HAP-1 (cell line): ENCODE measurements around the gene BRIX1.
"Not testable (repeated sequence)": the region's sequence is repeated elsewhere in the genome, so short reads cannot be mapped to it uniquely, and the experiment has no call there.

ENCODE experiments used
- DNase-seq, 2 experiments: peaks; one replicate each; pipeline ENCODE4 v3.0.0-alpha.2; 2016 to 2020; ENCODE audit warnings: low spot score in 2 of 2
- H3K27me3 ChIP-seq: fragments of 250-450 bp; sonication (Bioruptor Pico); 2 replicates; pipeline ENCODE4 v1.5.1; 2020; ENCODE audit warnings: low read depth, mild to moderate bottlenecking, moderate library complexity
- H3K36me3 ChIP-seq: fragments of 250-450 bp; sonication (Bioruptor Pico); replicated peaks from 2 replicates; pipeline ENCODE4 v1.5.1; 2020; ENCODE audit warnings: mild to moderate bottlenecking
- H3K4me1 ChIP-seq: fragments of 250-450 bp; sonication (Bioruptor Pico); 2 replicates; pipeline ENCODE4 v1.5.1; 2020; ENCODE audit warnings: mild to moderate bottlenecking
- H3K4me3 ChIP-seq: fragments of 250-450 bp; sonication (Bioruptor Pico); 2 replicates; pipeline ENCODE4 v1.5.1; 2020; ENCODE audit warnings: mild to moderate bottlenecking, moderate library complexity
- H3K9me3 ChIP-seq: fragments of 250-450 bp; sonication (Bioruptor Pico); 2 replicates; pipeline ENCODE4 v1.5.1; 2020; ENCODE audit warnings: mild to moderate bottlenecking, moderate library complexity
- in situ Hi-C: fragments of 300-500 bp; cut with MboI; formaldehyde crosslinking; loops from 3 replicates; pipeline ENCODE4 v1.14.3; 2020; ENCODE audit warnings: low sequenced_read_pairs, inconsistent platforms, mixed read lengths

Gene BRIX1

DNA sequence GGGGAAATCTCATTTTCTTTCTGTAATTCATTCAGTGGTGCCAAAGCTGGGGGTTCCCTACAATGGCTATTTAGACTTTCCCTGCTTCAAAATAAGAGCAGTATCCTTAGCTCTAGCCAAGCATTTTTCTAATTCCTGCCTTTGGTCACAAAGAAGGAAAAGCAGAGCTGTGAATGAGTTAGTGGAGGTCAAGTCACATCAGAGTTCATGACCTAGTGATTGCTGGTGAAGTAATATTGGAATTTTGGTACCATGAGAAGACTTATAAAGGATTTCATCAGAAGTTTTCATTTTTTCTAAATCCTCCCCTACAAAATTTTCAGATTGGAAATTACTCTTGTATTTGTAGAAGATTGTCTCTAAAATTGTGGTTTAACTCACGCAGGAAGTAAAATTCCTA is 41.8 kb downstream of the BRIX1 start:
- Histone ChIP-seq H3K4me1 (peaks cover 3% of the 10 kb centered on the region; the same call in 1 of the 2 replicates), H3K9me3 (no peaks in the 10 kb centered on the region), H3K27me3 (no peaks in the 10 kb centered on the region), H3K36me3 (peaks cover 9% of the 10 kb centered on the region), H3K4me3 (no peak overlapping the region)
- DNase-seq = no peak
- in situ Hi-C loops = no loop called here

DNA sequence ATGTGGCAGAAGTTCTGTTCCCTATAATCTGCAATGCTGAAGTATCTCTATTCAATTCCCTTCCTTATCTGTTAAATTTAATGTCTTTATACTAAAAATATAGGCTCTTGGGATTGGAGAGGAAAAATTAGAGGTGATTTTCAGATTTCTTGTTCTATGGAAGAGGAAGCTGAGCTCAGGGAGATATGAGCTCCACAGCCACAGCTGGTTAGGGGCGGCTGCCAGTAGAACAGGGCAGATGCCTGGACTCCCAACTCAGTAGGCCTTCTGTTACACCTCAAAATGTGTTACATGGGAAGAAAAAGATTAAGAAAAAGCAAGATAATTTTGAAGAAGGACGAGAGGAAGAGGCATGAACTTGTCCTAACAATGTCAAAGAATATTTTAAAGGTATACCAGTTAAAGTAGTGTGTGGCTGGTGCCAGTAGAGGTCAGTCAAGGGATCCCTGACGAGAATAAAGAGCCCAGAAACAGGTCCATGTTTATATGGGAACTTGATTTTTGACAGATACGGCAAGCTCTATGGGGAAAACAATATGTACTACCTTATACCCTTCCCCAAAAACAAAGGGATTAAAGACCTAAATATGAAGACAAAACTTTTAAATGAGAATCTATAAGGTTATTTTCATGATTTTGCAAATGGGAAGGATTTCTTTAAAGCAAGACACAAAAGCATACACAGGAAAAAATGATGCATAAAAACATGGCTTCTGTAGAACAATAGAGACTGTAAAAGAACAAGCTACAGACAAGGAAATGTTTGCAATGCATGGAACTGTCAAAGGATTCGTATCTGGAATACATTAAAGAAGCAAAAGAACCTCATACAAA is 42.6 kb downstream of the BRIX1 start:
- in situ Hi-C loops = no loop called here
- H3K9me3 ChIP-seq = no peaks in the 10 kb centered on the region
- peak; percentile 56 to 59 for DNase-seq

DNA sequence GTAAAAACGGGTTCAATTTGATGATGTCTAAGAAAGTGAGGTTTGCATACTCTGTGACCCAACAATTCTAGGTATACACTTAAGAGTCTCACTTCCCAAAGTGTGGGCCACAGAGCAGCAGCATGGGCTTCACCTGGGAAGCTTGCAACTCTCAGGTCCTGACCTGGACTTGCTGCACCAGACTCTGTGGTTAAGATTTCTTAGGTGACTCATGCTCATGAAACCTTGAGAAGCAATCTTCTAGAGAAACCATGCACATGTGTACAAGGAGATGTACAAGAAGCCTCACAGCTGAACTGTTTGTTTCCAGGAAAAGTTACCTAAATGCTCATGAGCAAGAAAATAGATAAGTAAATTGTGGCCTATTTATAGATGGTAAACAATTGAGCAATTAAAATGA is 43.8 kb downstream of the BRIX1 start:
- no peak for DNase-seq
- H3K4me1 ChIP-seq = peaks cover 3% of the 10 kb centered on the region; the same call in 1 of the 2 replicates
- H3K27me3 ChIP-seq = peaks cover 4% of the 10 kb centered on the region; the same call in 1 of the 2 replicates
- in situ Hi-C loops = no loop called here
- H3K9me3 ChIP-seq = no peaks in the 10 kb centered on the region
- no peak overlapping the region for H3K4me3 ChIP-seq
- H3K36me3 ChIP-seq = peaks cover 1% of the 10 kb centered on the region; the same call in 1 of the 2 replicates

More for the DNA sequence above, 42.6 kb downstream of the BRIX1 start:
- H3K4me1 ChIP-seq = peaks cover 3% of the 10 kb centered on the region; the same call in 1 of the 2 replicates
- peaks cover 2% of the 10 kb centered on the region; the same call in 1 of the 2 replicates for H3K27me3 ChIP-seq
- peaks cover 7% of the 10 kb centered on the region; the same call in 1 of the 2 replicates for H3K36me3 ChIP-seq
- no peak overlapping the region for H3K4me3 ChIP-seq

DNA sequence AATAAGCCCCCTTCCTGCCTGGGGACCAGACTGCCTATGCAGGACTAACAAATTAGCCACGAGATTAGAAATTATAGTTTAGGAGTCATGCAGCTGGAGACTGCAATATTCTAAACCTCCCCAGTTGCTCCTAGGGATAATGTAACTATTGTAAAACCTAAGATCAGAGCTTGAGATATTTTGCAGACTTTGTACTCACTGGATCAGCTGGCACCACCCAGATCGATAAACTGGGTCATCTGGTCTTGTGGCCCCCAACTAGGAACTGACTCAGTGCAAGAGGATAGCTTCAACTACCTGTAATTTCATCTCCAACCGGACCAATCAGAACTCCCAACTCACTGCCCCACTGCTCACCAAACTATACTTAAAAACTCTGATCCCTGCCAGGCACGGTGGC is 52.0 kb downstream of the BRIX1 start:
- no peak for DNase-seq
- Histone ChIP-seq H3K36me3 (no peaks in the 10 kb centered on the region), H3K4me1 (no peaks in the 10 kb centered on the region), H3K4me3 (no peak overlapping the region), H3K9me3 (no peaks in the 10 kb centered on the region), H3K27me3 (peaks cover 4% of the 10 kb centered on the region; the same call in 1 of the 2 replicates)
- in situ Hi-C loops = no loop called here

DNA sequence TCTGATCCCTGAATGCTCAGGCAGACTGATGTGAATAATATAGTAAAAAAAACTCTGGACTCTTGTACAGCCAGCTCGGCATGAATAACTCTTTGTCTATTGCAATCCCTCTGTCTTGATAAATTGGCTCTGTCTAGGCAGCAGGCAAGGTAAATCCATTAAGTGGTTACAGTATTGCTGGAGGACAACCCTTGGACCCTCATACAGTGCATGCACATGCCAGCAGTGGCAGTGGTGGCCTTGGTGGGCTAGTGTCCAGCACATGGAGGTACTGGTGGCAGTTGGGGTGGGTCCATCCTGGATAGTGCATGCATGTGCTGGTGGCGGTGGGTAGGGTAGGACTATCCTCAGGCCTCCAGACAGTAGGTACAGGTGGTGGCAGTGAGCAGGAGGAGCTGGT is 52.7 kb downstream of the BRIX1 start:
- Histone ChIP-seq H3K27me3 (peaks cover under 1% of the 10 kb centered on the region; the same call in 1 of the 2 replicates), H3K4me3 (no peak overlapping the region), H3K4me1 (no peaks in the 10 kb centered on the region), H3K9me3 (no peaks in the 10 kb centered on the region), H3K36me3 (no peaks in the 10 kb centered on the region)
- in situ Hi-C loops = no loop called here
- DNase-seq = no peak

DNA sequence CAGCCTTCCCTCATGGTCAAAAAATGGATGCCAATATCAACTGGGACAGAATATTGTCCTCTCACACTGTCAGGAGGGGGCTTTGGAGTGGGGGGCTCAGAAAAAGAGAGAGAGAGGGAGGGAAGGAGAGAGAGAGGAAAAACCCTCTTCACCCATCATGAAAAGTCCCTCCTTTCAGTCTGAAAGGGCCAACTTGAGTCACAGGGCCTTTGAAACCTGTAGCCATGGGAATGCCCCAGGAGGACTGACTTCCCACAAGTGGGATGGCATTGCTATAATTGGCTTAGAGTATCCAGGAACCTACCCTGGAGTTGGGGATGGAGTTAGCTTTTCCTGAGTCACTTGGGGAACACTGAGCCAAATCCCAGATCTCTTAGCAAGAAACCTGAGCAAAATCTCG is 55.0 kb downstream of the BRIX1 start:
- DNase-seq = no peak
- in situ Hi-C loops = no loop called here
- H3K36me3 ChIP-seq = no peaks in the 10 kb centered on the region
- no peaks in the 10 kb centered on the region for H3K9me3 ChIP-seq
- H3K4me1 ChIP-seq = no peaks in the 10 kb centered on the region
- no peak overlapping the region for H3K4me3 ChIP-seq
- H3K27me3 ChIP-seq = no peaks in the 10 kb centered on the region

DNA sequence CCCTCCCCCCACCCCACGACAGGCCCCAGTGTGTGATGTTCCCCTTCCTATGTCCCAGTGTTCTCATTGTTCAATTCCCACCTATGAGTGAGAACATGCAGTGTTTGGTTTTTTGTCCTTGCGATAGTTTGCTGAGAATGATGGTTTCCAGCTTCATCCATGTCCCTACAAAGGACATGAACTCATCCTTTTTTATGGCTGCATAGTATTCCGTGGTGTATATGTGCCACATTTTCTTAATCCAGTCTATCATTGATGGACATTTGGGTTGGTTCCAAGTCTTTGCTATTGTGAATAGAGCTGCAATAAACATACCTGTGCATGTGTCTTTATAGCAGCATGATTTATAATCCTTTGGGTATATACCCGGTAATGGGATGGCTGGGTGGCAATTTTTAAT is 56.1 kb downstream of the BRIX1 start:
- in situ Hi-C loops, H3K9me3 ChIP-seq: not testable (repeated sequence)

More for the DNA sequence above, 56.1 kb downstream of the BRIX1 start:
- H3K4me3 ChIP-seq, H3K36me3 ChIP-seq, H3K4me1 ChIP-seq, H3K27me3 ChIP-seq, DNase-seq: not testable (repeated sequence)
